ENCODE measurements around the gene TBCA.

GRCh38 chr5:77748160-77748559 lies 28.0 kb downstream of the TBCA start:
- TF ChIP-seq, protein P1, sequence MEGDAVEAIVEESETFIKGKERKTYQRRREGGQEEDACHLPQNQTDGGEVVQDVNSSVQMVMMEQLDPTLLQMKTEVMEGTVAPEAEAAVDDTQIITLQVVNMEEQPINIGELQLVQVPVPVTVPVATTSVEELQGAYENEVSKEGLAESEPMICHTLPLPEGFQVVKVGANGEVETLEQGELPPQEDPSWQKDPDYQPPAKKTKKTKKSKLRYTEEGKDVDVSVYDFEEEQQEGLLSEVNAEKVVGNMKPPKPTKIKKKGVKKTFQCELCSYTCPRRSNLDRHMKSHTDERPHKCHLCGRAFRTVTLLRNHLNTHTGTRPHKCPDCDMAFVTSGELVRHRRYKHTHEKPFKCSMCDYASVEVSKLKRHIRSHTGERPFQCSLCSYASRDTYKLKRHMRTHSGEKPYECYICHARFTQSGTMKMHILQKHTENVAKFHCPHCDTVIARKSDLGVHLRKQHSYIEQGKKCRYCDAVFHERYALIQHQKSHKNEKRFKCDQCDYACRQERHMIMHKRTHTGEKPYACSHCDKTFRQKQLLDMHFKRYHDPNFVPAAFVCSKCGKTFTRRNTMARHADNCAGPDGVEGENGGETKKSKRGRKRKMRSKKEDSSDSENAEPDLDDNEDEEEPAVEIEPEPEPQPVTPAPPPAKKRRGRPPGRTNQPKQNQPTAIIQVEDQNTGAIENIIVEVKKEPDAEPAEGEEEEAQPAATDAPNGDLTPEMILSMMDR (IDR thresholded peaks at IDR 0.05) = no peak
- TF ChIP-seq POLR2A (IDR thresholded peaks at IDR 0.05) = no peak
